Stimulated activated CD4-positive, alpha-beta T cell treated with anti-CD3 and anti-CD28 coated beads, Interleukin-2, amount 100 ng/mL, for 24 hours (primary cell): ENCODE results near the gene CRACDL.

Source experiments
- DNase-seq, 2 donors: peaks; one replicate each; pipeline ENCODE4 v3.0.0-alpha.2; 2020

The CRACDL gene

DNA sequence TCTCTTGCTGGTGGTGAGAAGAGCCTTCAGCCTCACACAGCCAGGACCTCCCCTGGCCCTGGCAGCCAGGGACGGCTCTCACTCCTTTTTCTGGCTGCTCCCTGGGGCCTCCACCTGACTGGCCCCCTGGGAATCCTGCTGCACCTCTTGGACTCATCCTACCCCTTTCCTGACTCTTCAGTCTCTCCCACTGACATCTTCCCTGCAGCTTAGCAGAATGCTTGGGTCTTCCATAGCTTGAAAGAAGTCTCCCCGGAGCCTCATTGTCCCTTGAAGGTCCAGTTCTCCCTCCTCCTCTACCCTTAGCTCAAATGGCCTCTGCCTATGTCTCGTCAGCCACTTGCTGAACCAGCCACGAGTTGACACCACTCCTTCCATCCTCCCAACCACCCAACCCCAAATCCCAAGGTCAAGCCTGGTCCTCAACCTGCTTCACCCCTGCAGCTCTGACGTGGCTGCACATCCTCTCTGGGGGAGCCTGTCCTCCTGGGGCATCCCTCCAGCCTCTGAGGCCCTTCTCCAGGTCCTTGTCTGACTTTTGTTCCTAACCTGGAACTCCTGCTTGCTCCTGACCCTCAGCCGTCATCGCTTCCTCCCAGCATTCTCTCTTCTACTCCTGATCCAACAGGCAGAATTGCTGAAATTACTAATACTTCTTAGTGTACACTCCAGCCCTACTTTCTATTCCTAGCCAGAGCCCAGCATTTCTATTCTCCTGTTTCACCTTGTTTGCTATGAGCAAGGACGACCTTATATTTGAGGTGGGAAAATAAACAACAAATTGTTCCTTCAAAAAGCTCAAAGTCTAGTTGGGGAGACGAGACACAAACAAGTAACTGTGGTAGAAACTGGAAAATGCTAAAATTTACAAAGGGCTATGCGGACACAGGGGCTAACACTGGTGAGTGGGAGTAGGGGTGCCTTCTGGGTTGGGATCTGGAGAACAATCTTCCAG, 136.4 kb downstream of the CRACDL start:
- no peak for DNase-seq

DNA sequence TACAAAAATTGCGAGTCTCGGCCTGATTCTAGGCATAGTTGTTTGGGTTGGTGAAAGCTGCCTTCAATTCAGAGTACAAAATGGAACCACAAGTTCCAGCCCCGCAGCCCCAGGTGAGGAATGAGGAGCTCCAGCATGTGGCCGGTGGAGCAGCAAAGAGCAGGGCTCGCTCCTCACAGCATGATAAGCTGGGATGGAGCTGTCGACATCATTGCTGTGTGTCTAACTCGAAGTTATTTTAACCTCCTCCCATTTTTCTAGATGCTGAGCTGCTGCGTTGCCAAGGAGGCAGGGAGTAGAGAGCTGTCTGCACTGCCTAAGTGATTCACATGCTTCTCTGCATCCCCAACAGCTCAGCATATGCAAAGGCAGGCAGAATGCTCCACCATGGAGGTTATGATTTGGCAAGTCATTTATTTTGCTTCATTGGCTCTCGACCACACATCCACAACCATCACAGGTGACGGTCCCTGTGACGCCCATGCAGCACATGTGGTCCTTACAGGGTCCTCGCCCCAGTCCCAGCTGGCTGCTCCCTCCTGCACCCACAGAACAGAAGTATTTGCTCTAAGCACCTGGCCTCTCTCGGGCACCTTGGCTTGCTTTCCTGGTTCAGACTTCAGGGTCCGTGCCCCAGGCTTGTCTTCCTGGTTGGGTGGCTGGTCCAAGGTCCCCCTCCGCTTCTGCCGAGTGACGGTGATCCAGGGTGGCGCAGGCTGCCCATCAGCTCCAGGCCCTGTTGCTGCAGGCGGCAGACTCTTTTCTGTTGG, 139.1 kb downstream of the CRACDL start:
- DNase-seq, result no peak

- no peak for DNase-seq
These were observed 139.9 kb downstream of the CRACDL start for GRCh38 chr2:98795891-98796676.

- DNase-seq, result no peak
These were observed 141.9 kb downstream of the CRACDL start for GRCh38 chr2:98793897-98794830.

DNA sequence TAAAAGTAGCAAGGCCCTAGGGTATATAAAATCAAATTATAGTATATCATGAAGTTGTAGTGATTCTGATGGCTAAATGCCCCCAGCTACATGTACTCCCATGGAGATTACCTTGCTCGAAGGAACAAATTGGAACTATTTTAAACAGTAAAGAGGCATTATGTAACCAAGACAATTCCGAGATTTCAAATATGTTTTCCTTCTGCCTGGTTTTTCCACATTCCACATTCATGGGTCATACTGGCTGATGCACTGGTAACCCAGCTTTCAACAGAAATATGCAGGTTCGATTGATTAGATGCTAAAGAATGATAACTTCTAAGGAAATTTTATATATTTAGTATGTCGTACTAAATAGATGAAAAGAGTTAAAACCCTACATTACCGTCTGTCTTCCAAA, 142.8 kb downstream of the CRACDL start:
- DNase-seq, result no peak

- DNase-seq, result no peak
These were observed 145.8 kb downstream of the CRACDL start for GRCh38 chr2:98790221-98790620.

GRCh38 chr2:98787700-98788099, 148.3 kb downstream of the CRACDL start:
- no peak for DNase-seq

- DNase-seq, result no peak
These were observed 149.8 kb downstream of the CRACDL start for GRCh38 chr2:98786179-98786578.

DNA sequence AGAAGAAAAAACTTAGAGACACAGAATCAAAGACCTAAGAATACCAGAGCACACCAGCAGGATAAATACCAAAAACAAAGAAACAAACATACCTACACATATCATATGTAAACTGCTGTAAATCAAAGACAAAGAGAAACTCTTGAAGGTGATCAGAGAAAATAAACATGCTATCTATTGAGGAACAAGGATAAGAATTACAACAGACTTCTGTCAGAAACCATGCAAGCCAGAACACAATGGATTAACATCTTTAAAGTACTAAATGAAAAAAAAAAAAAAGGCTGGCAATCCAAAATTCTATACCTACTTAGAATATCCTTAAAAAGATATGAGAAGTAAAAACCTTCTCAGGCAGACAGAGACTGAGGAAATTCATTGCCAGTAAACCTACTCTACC, 153.5 kb downstream of the CRACDL start:
- DNase-seq, result no peak

- DNase-seq, result no peak
These were observed 154.2 kb downstream of the CRACDL start for GRCh38 chr2:98781822-98782221.

DNA sequence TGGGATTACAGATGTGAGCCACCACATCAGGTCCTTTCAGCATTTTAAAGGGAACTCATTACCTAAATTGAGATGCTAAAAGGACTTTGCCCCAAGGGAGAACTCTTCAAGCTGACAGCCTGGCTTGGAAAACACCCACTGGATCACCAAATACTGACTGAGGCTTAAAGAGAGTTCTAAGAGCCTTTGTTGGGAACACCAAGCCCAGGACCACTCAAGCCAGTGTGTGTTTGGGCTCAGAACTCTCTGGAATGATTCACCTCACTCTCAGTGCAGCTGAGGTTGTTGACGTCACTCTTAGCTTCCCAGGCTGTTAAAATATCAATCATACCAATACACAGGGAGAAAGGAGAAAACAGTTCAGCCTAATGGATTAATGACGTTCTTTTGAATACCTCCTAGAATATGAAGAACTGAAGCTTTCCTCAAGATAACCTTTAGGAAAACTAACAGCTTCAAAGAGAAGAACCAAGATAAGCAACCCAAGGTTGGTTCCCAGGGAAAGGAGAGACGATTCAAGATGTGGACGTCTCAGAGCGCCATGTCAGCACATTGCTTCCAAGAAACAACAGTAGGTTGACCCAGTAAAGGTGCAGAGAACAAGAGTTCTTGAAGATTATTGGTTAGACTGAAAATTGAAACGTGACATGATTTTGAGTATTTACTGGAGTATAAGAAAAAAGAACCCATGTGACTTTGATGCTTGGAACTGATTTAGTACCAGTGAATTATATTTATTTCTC, 157.1 kb downstream of the CRACDL start:
- no peak for DNase-seq

GRCh38 chr2:98778151-98778550, 157.9 kb downstream of the CRACDL start:
- DNase-seq, result no peak

GRCh38 chr2:98777710-98778109, 158.3 kb downstream of the CRACDL start:
- DNase-seq, result no peak

DNA sequence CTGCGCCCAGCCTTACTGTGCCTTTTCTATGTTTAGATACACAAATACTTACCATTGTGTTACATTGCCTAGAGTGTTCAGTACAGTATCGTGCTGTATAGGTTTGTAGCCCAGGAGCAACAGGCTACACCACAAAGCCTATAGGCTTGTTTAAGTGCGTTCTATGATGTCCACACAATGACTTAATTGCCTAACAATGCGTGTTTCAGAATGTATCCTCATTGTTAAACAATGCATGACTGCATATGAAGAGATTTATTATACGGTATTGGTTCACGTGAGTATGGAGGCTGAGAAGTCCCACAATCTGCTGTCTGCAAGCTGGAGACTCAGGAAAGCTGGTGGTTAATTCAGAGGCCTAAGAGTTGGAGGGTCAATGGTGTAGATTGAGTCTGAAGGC, 158.9 kb downstream of the CRACDL start:
- DNase-seq, result no peak

GRCh38 chr2:98776136-98776535, 159.9 kb downstream of the CRACDL start:
- DNase-seq, result no peak

GRCh38 chr2:98775146-98775986, 160.7 kb downstream of the CRACDL start:
- DNase-seq, result no peak

DNA sequence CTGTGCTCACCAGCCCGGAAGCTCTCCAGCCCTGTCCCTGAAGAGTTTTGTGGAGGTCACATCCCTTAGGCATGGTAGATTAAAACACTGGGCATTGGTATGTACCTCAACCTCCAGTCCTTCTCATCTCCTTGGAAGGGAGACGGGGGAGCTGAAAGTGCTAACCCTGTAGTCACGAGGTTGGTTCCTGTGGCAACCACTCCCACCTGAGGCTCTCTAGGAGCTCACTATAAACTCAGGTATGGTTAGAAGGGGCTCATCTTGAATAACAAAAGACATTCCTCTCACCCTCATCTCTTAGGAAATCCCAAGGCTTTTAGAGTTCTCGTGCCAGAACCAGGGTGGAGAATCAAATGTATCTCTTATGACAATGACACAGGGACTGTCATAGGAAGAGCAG, 162.1 kb downstream of the CRACDL start:
- no peak for DNase-seq

- DNase-seq, result no peak
These were observed 162.9 kb downstream of the CRACDL start for GRCh38 chr2:98773169-98773568.

DNA sequence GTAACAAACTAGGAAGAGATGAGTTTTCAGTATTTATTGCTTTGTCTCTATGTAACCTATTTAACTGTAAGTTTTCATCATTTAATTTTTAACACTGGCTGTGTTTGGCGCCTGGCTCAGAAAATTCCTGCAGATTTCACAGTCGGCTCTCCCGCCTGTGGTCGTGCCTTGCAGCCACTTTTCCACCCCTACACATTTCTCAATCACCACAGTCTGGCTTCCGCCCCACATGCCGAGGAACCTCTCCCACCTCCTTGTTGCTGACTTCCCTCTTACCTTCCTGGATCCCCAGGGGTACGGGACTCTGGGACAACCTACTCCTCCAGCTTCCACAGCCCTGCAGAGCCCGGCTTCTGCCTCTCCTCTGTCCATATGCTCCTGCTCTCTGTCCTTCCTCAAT, 163.5 kb downstream of the CRACDL start:
- no peak for DNase-seq
